ENCODE measurements around the gene CLEC19A.

CLEC19A gene

DNA sequence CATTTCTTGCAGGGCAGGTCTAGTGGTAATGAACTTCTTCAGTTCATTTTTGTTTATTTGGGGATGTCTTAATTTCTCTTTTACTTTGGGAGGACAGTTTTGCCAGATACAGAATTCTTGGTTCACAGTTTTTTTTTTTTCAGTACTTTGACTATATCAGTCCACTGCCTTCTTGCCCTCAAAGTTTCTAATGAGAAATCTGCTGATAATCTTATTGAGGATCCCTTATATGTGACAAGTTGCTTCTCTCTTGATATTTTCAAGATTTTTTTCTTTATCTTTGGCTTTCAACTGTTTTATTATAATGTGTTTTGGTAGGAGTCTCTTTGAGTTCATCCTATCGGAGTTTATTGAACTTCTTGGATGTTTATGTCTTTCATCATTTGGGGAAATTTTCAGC lies 42.8 kb downstream of the CLEC19A start:
- no peak for DNase-seq (ENCODE audit: low read depth)

- no peak for DNase-seq (ENCODE audit: low read depth)
These were observed 44.4 kb downstream of the CLEC19A start for GRCh38 chr16:19329932-19330331.

- no peak for DNase-seq (ENCODE audit: low read depth)
These were observed 45.4 kb downstream of the CLEC19A start for GRCh38 chr16:19330841-19331397.

- DNase-seq (ENCODE audit: low read depth), result no peak
These were observed 46.3 kb downstream of the CLEC19A start for GRCh38 chr16:19331794-19332193.

- DNase-seq (ENCODE audit: low read depth), result no peak
These were observed 52.8 kb downstream of the CLEC19A start for GRCh38 chr16:19338335-19338734.

GRCh38 chr16:19344224-19344801 lies 58.8 kb downstream of the CLEC19A start:
- DNase-seq (ENCODE audit: low read depth), result no peak

- DNase-seq (ENCODE audit: low read depth), result no peak
These were observed 59.4 kb downstream of the CLEC19A start for GRCh38 chr16:19344980-19345379.

- DNase-seq (ENCODE audit: low read depth), result no peak
These were observed 60.9 kb downstream of the CLEC19A start for GRCh38 chr16:19346335-19346922.

DNA sequence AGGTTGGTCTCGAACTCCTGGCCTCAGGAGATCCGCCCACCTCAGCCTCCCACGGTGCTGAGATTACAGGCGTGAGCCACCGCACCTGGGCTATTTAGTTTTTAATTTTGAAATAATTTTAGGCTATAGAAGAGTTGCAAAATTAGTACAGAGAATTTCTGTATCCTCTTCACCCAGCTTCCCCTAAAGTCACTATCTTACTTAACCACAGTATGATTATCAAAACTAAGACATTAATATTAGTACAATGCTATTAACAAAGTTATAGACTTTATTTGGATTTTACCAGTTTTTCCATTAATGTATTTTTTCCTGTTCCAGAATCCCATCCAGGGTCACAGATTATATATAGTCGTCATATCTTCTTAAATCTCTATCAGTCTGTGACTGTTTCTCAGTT lies 62.6 kb downstream of the CLEC19A start:
- no peak for DNase-seq (ENCODE audit: low read depth)

- DNase-seq (ENCODE audit: low read depth), result no peak
These were observed 63.2 kb downstream of the CLEC19A start for GRCh38 chr16:19348578-19349315.

GRCh38 chr16:19354371-19354770 lies 68.8 kb downstream of the CLEC19A start:
- no peak for DNase-seq (ENCODE audit: low read depth)

DNA sequence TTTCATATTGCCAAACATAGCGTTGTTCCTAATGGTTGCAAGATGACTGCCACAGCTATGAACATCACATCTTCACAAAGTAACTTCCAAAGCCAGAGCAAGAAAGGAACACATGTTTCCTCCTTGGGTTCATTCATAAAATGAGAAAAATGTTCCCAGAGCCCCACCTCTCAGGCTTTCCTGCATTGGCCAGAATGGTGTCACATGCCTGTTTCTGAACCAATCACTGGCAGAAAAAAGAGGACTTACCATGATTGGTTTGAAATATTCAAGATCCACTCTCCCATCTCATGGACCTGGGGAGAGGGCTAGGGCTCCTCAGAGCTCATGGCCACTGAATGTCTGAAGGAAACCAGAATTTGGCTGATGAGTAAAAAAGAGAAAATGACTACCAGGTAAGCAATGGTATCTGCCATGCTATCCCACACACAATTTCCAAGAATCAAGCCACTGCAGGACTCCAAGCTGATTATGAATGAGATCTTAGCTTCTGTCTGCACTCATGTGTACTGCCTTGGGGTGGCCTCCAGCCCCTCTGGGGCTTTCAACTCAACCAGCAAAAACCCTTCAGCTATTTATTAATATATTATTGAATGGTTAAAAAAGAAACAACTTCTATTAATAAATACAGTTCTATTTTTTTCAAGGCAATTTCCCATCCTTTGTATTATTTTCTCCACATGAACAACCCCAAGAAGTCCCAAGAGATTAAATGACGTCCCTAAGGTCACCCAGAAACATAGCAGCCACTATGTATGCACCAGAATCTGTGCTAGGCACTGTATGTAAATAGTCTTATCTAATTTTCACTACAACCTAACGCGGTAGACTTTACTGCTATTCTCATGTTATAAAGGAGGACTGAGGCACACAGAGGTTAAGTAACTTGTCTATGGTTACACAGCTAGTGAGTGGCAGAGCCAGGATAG lies 70.8 kb downstream of the CLEC19A start:
- DNase-seq (ENCODE audit: low read depth), result no peak

GRCh38 chr16:19359556-19359955 lies 74.0 kb downstream of the CLEC19A start:
- DNase-seq (ENCODE audit: low read depth), result no peak

Data from stimulated activated CD8-positive, alpha-beta memory T cell treated with anti-CD3 and anti-CD28 coated beads, Interleukin-4, amount 100 ng/mL, for 24 hours (primary cell).